SK-N-SH treated with all-trans-retinoic acid at 6 μM for 48 hours (cell line): ENCODE results near the gene RFC2.

Experiments
- ARNTL ChIP-seq: fragments of 450-650 bp; formaldehyde crosslinking; IDR thresholded peaks from 2 replicates; pipeline ENCODE4 v1.5.0; 2020; ENCODE audit warnings: low read depth, mild to moderate bottlenecking, moderate library complexity, borderline replicate concordance
- BACH2 ChIP-seq: fragments of 250-450 bp; sonication (Bioruptor Pico); IDR thresholded peaks from 2 replicates; pipeline ENCODE4 v1.9.0; 2021; ENCODE audit warnings: mild to moderate bottlenecking, borderline replicate concordance
- CREB5 ChIP-seq: fragments of 250-450 bp; sonication (Bioruptor Pico); IDR thresholded peaks from 2 replicates; pipeline ENCODE4 v1.5.1; 2020; ENCODE audit warnings: low read depth, mild to moderate bottlenecking, moderate library complexity
- SNAI2 ChIP-seq: fragments of 250-450 bp; sonication (Bioruptor Pico); IDR thresholded peaks from 2 replicates; pipeline ENCODE4 v1.5.0; 2020; ENCODE audit warnings: mild to moderate bottlenecking, moderate library complexity
- TOX ChIP-seq: fragments of 250-450 bp; sonication (Bioruptor Pico); IDR thresholded peaks from 2 replicates; pipeline ENCODE4 v1.8.0; 2021; ENCODE audit warnings: mild to moderate bottlenecking, moderate library complexity, borderline replicate concordance
- TF ChIP-seq, protein P1 (sequence below): fragments of 250-450 bp; sonication (Bioruptor Pico); IDR thresholded peaks from 2 replicates; pipeline ENCODE4 v1.8.0; 2020; ENCODE audit warnings: mild to moderate bottlenecking, moderate library complexity, borderline replicate concordance
- TF ChIP-seq, protein P2 (sequence below): fragments of 250-450 bp; sonication (Bioruptor Pico); IDR thresholded peaks from 2 replicates; pipeline ENCODE4 v1.5.1; 2021; ENCODE audit warnings: mild to moderate bottlenecking, moderate library complexity

DNA sequence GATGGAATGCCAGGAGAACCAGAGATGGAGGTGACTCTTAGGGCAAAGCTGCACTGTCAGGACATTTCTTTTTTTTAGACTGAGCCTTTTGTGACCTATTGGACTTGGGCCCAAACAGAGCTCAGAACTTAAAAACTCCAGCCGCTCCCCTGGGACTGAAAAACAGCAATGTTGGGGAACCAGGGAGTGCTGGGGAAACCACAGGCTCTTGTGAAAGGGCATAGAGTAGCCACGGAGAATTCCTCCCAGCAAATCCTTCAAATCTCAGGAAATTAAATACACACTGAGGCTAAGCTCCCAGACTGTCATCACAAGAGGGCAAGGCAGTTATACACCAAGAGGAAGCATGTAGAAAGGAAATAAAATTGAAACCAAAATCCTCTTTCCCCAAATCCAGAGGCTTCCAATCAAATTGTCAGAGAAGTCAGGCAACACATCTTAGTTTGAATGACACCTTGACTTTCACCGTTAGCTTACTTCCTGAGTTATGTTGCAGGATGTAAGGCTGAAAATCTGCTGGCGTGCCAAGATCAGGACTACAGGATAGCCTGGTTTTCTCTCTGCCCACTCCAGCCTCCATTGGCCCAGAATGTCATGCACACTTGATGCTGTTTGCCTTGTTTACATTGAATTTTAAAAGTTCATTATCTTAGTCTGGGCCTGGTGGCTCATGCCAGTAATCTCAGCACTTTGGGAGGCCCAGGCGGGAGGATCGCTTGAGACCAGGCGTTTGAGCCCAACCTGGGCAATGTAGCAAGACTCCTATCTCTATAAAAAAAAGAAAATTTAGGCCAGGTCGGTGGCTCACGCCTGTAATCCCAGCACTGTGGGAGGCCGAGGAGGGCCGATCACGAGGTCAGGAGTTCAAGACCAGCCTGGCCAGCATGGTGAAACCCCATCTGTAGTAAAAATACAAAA lies 2.6 kb upstream of the RFC2 start:
- TF ChIP-seq ARNTL (CRISPR knock-in tag) = no peak
- no peak for TF ChIP-seq SNAI2
- TF ChIP-seq, protein P1, sequence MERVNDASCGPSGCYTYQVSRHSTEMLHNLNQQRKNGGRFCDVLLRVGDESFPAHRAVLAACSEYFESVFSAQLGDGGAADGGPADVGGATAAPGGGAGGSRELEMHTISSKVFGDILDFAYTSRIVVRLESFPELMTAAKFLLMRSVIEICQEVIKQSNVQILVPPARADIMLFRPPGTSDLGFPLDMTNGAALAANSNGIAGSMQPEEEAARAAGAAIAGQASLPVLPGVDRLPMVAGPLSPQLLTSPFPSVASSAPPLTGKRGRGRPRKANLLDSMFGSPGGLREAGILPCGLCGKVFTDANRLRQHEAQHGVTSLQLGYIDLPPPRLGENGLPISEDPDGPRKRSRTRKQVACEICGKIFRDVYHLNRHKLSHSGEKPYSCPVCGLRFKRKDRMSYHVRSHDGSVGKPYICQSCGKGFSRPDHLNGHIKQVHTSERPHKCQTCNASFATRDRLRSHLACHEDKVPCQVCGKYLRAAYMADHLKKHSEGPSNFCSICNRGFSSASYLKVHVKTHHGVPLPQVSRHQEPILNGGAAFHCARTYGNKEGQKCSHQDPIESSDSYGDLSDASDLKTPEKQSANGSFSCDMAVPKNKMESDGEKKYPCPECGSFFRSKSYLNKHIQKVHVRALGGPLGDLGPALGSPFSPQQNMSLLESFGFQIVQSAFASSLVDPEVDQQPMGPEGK (CRISPR knock-in tag) = no peak
- no peak for TF ChIP-seq TOX
- TF ChIP-seq BACH2 (CRISPR knock-in tag) = no peak
- TF ChIP-seq CREB5 (CRISPR knock-in tag) = no peak
- TF ChIP-seq, protein P2, sequence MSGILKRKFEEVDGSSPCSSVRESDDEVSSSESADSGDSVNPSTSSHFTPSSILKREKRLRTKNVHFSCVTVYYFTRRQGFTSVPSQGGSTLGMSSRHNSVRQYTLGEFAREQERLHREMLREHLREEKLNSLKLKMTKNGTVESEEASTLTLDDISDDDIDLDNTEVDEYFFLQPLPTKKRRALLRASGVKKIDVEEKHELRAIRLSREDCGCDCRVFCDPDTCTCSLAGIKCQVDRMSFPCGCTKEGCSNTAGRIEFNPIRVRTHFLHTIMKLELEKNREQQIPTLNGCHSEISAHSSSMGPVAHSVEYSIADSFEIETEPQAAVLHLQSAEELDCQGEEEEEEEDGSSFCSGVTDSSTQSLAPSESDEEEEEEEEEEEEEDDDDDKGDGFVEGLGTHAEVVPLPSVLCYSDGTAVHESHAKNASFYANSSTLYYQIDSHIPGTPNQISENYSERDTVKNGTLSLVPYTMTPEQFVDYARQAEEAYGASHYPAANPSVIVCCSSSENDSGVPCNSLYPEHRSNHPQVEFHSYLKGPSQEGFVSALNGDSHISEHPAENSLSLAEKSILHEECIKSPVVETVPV (CRISPR knock-in tag) = no peak
